GM18520 (cell line): ENCODE measurements around the gene VRK2.

ENCODE experiments used
- ATAC-seq: cut with Tn5 transposase; IDR thresholded peaks from one replicate; pipeline ENCODE4 v1.9.1; 2021; ENCODE audit not compliant: unreplicated experiment

VRK2 gene

DNA sequence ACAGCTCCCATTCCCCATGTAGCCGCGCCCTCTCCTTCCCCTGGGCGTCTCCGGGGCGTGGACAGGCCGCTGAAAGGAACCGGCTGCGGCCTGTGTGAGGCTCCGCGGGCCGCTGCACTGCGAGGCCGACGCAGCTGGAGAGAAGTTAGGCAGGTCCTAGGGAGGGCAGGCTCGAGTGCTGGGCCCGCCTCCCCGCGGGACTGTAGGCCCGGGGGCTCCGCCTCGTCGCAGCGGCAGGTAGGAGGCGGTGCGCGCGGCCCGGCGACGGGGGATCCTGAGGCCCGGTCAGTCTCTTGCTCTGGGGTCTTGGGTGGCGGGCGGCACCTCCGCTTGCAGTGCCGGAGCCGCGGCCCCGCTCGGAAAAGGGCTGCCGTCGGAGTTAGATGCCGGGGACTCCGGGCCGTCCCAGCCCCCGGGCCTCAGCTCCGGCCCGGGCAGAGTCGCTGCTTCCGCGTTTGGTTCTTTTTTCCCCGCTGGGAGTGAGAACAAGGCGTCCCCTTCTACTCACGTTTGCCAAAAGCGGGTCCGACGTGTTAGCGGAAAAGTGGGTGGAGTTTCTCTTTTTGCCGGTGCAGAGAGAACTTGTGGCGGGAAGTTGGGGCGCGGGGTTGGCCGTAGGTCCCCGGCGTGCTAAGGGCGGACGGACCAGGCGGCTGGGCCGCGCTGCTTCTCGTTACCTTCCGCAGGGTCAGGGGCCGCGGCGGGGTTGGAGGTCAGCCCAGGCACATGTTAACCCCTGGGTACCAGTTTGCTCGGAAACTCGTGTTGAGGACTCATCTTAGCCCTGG is at the start of gene VRK2:
VRK2 (plus strand) TSS at position 222 of the 788 bp plus-strand sequence. CDS start 2,026 bp downstream, outside the sequence.
- peak; percentile 80 for ATAC-seq

DNA sequence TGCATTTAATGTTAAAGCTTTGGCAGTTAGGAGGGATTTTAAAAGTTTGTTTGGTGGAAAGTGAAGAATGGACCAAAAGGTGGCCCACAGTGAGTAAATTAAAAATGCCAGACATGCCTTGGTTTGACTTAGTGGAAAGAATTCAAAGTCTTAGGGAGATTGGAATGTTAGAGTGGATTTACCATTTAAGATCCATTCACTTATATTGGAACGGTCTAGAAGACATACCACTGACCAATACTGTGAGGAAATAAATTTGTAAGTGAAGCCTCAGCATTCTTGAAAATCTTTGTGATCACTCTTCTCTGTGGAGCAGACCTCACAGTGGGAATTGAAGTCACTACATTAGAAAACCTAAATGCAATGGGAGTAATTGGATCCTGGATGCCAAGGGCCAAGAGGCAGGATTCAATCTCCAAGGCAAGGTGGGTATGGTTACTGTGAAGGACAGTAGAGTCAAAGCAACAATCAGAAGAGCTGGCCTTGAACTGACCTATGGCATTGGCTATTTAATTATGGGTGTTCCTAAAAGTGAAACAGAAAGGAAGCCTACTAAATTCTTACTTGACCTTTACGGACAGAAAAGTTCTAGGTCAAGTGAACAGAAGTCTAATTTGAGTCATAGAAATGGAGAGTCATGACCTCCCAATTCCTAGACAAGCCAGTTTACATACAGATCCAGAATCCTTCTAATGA is 40.2 kb upstream of the VRK2 start:
- peak; percentile 77 for ATAC-seq

DNA sequence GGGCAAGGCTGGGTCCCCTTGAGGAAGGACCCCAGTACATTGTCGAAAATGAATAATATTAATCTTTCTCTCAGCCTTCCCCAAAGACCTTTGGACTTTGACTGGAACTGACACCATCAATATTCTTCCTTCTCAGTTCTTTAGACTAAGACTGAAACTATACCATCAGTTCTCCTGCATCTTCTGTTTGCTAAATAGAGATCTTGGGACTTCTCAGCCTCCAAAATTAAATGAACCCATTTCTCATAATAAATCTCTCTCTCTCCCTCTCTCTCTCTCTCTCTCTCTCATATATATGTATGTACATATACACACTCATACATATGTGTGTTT is 39.7 kb upstream of the VRK2 start:
- ATAC-seq = no peak

DNA sequence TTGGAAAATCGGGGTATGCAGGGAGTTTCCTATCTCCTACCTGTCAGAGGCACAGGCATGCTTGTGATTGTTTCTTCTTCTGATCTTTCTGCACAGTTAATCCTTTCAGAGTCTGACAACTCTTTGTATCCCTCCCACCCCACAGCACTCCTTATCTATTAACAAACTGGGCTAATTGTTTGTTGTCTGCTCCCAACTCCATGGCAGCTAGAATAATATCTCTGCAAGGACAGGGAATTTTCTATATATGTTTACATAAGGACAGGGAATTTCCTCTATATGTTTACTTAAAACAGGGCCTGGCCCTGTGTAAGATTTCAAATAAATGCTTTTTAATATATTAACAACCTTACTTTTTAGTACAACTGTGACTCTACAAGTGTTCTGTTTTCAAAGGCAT is 36.0 kb upstream of the VRK2 start:
- no peak for ATAC-seq

DNA sequence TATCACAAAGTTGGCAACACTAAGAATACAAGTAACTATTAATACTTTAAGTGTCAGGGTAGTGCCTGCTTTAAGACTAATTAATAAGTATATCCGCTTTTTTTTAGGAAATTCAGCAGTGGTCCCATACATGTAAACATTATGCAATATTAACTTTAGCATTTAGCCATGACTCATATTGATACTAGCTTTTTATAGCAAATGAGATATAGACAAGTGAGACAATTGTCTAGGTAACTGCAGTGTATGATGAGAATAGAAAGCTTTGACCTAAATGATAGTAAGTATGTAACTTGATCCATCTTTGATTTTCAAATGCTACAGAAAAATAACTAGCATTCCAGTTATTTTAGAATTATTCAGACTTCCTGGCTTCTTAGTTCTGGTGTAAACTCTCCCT is 27.4 kb upstream of the VRK2 start:
- peak; percentile 39 for ATAC-seq

DNA sequence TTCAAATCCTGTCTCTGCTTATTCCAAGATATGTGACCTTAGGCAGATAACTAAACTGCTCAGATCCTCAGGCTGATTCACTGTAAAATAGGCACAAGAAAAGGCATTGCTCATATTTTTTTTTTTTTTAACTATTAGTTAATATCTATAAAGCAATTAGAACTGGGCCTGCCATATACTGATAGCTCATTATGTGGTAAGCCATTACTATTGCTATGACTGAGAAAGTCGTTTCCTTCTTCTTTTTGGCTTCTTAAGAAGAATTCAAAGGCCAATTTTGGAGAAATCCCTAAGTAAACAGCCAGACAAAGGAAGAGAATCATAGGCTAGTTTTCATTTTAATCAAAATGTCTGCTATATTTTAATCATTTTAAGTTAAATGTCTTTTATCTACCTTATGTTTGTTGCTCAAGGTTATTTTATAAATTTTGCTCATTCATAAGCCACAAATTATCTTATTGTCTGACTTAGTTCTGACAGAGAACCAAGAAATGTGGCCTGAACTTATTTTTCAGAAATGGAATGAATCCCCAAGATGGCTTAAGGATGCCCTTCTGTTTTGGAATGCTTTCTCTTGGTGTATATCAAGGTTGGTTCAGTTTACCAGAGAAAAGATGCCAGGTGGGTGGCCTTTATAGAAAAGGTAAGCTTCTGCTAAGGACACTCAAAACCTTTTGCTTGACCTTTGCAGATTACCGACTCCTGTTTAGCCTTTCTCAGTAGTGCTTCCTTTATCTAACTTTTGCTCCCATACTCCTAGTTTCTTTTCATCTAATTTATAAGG is 21.3 kb upstream of the VRK2 start:
- ATAC-seq = no peak

DNA sequence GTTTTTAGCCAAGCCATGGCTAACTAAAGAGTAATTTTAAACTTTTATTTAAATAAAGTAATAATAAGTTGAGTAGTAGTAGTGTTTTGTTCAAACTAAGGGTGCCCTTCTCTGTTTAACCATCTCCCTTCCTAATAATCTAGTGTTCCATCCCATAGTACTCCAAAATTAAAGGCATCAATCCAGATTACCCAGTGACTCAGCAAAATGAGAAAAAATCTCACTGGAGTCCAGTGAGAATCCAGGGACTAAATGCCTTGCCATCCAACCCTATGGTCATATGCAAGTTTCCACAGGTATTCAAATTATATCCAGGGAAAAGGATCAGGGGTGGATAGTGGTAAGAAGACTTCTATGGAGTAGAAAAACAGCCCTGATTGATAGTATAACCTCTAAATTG is 19.6 kb upstream of the VRK2 start:
- no peak for ATAC-seq

DNA sequence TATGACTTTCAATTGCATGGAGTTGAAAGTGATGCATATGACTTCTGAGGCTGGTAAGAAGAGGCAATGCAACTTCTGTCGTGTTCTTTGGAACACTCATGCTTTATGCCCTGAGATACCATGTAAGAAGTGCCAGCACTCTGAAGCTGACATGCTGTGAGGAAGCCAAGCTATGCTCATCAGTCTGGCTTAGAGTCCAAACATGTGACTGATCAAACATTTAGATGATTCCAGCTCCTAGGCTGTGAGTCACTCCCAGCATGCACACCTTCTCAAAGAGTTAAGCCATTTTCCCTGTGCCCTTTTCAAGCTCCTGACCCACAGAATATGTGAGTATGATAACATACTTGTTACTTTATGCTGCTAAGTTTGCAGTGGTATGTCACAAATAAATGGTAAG is 15.8 kb upstream of the VRK2 start:
- no peak for ATAC-seq

DNA sequence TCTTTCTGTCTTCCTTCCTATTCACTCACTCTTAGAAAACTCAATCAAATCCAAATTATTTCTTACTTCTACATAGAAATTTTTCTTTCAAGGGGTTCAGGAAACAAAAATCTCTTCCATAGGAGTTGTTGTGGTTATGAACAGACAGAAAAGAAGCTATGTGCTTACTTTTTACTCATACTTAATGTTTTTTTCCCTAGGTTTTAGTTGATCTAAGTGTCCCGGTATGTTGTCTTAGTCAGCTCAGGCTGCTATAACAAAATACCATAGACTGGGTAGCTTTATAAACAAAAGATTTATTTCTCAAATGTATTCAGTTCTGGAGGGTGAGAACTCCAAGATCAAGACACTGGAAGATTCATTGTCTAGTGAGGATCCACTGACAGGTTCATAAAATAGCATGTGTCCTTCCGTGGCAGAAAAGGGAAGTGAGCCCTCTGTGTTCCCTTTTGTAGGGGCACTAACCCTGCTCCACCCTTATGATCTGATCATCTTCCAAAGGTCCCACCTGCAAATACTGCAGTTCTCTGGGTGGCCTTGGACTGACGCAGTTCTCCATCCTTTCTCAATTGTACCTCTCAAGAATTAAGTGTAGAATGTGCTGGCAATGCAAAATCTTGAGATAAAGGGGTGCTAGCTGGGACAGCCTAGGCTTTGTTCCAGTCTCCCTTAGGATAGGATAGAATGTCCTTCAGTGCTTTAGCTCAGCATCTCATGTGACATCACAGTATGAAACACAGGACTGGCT is 14.4 kb upstream of the VRK2 start:
- no peak for ATAC-seq

DNA sequence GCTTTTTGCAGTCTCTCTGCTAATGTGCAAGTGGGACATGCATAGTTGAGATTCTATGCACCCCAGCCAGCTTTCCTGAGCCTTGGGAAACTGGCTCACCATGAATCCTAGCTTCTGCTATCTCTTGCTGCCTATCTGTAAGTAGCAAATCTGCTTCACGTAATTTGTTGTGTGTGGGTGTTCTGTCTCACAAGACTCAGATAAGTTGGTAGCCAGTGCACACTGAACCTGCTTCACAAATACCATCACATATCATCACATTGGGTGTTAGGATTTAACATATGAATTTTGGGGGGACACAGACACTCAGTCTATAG is 13.9 kb upstream of the VRK2 start:
- no peak for ATAC-seq

DNA sequence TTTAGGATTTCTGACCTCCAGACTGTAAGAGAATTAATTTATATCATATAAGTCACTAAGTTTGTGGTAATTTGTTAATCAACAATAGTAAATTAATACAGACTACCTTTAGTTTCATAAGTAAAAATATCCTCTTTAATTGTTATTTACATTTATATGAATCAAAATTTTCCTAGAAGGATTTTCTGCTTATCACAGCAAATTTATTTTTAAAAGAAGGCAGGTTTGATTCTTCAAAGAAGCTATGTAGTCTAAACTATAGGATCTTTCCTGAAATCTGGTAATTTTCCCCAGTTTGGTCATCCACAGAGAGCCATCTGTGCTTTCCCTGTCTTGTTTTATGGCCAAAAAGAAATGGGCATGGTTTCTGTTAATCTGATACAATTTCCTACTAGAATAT is 13.1 kb upstream of the VRK2 start:
- no peak for ATAC-seq

DNA sequence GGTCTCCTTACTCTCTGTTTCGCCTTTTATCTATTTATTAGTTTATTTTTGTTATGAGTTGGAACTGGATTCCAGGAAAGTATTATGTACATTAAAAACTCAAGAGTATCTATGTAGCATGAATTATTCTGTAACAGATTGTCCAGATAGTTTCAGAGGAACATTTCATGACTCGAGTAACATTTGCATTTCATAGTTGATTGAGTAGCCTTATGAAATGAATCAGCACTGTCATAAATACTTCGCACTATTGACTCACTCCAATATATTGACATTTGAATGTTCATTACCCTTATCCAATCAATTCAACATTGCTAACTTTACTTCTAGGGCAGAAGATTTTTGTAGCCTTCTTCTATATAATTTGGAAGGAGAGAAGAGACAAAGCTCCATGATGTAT is 11.3 kb upstream of the VRK2 start:
- peak; percentile 88 for ATAC-seq

DNA sequence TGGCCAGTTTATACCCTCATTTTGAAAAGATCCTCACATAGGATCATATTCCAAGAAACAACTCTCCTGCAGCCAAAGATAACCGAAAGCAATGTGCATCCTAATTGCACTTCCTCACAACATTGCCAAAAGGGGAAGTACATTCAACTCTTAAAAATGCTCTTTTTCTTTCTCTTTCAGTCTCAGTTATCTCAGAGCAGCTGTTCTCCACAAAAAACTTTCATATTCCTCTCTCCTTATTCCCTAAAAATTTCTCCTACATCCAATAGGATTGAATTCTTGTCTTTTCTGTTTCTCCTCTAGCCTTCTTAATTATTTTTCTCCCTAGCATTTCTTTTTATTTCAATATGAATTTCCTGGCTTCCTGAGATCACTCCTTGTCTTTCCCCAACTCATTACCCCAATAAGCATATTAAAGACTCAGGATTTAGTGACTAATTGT is 7.4 kb upstream of the VRK2 start:
- ATAC-seq = peak; percentile 58

DNA sequence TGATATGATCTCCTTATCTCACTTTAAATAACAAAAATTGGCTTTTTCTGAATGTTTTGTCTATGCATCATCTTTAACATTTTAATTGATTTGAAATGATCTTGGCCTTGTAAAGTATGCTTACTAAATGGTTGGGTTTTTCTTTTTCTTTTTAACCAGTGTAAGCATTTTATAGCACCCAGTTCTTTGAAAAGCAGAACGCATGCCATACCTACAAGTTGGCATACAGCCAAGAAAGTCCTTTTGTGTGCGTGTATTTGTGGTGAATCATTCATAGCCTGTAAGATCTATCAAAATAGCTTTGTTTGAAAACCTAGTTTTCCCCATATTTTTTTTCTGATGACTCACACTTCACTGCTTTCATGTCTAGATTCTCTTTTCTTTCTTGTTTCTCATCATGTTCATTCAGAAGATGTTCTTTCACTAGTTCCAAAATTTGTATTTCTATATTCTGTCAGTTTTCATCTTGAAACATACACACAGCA is 4.1 kb upstream of the VRK2 start:
- ATAC-seq = no peak

DNA sequence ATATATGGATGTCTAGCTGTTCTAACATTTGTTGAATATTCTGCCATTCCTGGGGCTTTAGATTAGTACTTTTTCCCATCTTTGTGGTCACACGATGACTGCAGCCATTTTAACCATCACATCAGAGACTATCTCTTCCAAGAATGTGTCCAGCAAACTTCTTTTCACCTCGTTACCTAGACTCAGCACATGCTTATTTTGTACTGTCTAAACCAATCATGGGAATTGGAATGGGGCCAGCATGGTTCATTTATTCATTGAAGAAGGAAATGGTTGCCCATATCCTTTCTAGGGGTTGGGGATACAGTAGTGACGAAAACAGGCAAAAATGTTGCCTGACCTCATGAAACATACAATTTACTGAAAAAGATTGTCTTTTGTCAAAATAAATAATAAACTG is 2.5 kb upstream of the VRK2 start:
- no peak for ATAC-seq

DNA sequence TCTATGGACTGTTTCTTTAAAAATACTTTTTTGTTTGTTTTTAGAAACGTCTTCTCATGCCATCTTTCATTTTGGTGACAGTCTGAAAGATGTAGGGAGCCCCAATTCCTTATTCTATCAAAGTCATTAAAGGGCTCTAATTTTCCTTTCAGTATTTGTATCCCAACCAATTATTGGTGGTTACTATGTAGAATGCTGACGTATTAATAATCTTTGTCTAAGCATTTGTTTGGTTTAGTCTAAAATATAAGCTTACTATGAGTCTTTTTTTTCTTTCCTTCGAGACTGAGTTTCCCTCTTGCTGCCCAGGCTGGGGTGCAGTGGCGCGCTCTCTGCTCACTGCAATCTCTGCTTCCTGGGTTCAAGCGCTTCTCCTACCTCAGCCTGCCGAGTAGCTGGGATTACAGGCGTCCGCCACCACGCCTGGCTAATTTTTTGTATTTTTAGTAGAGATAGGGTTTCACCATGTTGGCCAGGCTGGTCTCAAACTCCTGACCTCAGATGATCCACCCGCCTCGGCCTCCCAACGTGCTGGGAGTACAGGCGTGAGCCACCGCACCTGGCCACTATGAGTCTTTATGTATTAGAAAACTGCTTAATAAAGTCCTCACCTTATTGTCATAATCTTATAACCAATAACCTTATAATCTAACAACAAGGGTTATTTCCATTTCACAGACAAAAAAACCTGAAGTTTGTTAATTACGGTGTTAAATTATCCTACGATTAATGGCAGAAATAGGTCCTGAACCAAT is 849 bp upstream of the VRK2 start:
- no peak for ATAC-seq

DNA sequence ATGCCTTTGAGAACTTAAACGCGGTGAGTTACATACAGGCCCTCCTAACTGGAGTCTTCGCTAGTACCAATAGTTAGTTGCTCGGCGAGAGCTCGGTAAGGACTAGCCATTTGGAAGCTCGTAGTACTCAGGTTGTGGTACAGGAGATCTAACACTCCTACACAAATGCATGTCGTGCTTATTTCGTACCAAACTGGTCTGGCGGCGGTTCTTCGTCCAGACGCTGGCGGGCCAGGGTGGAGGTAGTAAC is 346 bp upstream of the VRK2 start:
- ATAC-seq = no peak

DNA sequence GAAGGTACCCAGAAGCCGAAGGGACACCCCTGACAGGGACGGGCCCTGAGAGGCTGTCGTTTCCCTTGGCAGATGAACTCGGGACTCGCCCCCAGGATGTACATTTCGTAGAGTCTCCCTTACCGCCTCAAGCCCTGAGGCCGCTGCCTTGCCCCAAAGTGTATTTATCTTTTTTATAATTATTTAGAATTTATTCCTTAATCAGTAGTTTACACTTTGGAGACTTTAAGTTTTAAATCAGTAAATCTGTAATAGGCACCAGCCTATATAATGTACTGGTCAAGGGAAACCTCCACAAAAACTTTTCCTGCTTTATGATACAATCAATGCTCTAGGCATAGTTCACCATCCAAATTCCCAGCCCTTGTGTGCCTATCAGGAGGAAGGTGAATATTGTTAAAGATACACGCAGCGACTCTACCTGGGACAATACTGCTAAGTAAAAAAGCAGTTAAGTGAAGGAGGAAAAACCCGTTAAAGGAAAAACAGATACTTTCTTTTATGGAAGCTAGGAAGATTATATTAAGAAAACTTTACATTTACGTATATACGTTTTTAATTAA is 848 bp downstream of the VRK2 start:
- no peak for ATAC-seq

DNA sequence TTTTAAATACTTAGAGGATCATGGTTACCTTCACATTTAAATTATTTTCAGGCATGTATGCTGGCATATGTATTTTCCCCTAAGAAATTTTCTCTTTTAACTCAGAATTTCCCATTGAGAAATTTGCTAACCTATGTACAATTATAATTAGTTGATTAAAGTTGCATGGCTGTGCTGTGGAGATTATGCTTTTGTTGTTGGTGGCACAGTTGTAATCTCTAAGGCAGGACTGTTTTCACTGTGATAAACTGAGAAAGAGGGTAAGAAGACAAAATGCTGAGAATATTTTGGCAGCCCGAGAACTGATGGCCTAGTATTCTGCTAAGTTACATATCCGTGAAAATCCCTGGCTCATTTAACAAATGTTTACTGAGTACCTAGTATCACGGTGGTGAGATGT is 1.4 kb downstream of the VRK2 start:
- no peak for ATAC-seq

DNA sequence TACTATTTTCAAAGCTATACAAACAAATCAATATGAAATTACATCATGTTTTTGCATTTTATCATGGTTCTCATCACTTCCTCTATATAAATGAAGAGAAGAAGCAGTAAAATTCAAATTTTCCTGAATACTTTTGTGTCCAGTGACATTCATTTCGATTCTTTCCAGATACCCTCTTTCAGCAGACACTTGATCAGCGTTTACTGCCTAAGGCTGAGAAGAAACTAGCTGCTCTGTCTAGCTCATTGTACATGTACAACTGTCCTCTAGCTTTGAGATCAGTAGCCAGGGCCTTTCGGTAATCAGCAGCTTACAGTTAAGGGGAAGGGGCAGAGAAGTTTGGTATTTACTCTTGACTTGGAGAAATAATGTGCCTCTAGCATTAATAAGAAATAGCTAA is 4.8 kb downstream of the VRK2 start:
- no peak for ATAC-seq

DNA sequence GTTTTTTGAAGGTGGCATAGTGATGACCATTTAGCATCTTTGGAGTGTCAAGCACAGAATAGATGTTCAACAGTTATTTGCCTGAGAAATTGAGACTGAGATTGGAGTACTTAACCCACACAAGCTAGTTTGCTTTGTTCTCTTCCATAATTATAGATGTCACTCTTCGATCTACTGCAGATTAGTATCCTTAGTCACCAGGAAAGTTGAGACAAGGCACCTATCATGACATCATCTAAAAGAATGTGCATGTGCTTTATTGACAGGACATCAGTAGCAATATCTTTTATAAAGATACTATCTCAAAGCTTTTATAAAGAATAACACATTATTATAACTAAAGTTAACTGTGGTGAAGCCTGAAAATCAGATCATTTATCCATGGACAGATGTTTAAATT is 6.4 kb downstream of the VRK2 start:
- ATAC-seq = no peak
